RWPE2 (cell line): Measurements from ENCODE around the gene OTUD5.

Source experiments
- ATAC-seq: fragments of 200-7000 bp; cut with Tn5 transposase; 3 replicates; pipeline ENCODE4 v1.9.1; 2021; ENCODE audit warnings: low read depth
- DNase-seq: peaks from one replicate; pipeline ENCODE4 v3.0.0-alpha.2; 2020; ENCODE audit warnings: low spot score
- H3K27ac ChIP-seq: fragments of 450-650 bp; 2 replicates; pipeline ENCODE4 v1.5.1; 2017; ENCODE audit warnings: mild to moderate bottlenecking; ENCODE audit not compliant: poor library complexity, severe bottlenecking
- H3K27me3 ChIP-seq: fragments of 250-450 bp; sonication (Bioruptor Pico); 2 replicates; pipeline ENCODE4 v1.5.1; 2021; ENCODE audit warnings: mild to moderate bottlenecking, moderate library complexity; ENCODE audit not compliant: insufficient read depth, poor library complexity, severe bottlenecking
- H3K36me3 ChIP-seq: fragments of 250-450 bp; sonication (Bioruptor Pico); 2 replicates; pipeline ENCODE4 v1.5.1; 2020; ENCODE audit warnings: low read depth, mild to moderate bottlenecking, moderate library complexity
- H3K4me1 ChIP-seq: fragments of 250-450 bp; sonication (Bioruptor Pico); 2 replicates; pipeline ENCODE4 v1.5.1; 2021; ENCODE audit warnings: mild to moderate bottlenecking, moderate library complexity; ENCODE audit not compliant: insufficient read depth, poor library complexity, severe bottlenecking
- H3K4me3 ChIP-seq: fragments of 250-450 bp; sonication (Bioruptor Pico); 2 replicates; pipeline ENCODE4 v1.5.1; 2021; ENCODE audit warnings: mild to moderate bottlenecking, moderate library complexity; ENCODE audit not compliant: severe bottlenecking
- H3K9me3 ChIP-seq: fragments of 250-450 bp; sonication (Bioruptor Pico); 2 replicates; pipeline ENCODE4 v1.5.1; 2021; ENCODE audit warnings: mild to moderate bottlenecking, moderate library complexity; ENCODE audit not compliant: severe bottlenecking
- CTCF ChIP-seq: fragments of 450-650 bp; IDR thresholded peaks from one replicate; pipeline ENCODE4 v1.5.1; 2017; ENCODE audit warnings: mild to moderate bottlenecking, moderate library complexity; ENCODE audit not compliant: poor library complexity, severe bottlenecking

The OTUD5 gene, protein sequence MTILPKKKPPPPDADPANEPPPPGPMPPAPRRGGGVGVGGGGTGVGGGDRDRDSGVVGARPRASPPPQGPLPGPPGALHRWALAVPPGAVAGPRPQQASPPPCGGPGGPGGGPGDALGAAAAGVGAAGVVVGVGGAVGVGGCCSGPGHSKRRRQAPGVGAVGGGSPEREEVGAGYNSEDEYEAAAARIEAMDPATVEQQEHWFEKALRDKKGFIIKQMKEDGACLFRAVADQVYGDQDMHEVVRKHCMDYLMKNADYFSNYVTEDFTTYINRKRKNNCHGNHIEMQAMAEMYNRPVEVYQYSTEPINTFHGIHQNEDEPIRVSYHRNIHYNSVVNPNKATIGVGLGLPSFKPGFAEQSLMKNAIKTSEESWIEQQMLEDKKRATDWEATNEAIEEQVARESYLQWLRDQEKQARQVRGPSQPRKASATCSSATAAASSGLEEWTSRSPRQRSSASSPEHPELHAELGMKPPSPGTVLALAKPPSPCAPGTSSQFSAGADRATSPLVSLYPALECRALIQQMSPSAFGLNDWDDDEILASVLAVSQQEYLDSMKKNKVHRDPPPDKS

DNA sequence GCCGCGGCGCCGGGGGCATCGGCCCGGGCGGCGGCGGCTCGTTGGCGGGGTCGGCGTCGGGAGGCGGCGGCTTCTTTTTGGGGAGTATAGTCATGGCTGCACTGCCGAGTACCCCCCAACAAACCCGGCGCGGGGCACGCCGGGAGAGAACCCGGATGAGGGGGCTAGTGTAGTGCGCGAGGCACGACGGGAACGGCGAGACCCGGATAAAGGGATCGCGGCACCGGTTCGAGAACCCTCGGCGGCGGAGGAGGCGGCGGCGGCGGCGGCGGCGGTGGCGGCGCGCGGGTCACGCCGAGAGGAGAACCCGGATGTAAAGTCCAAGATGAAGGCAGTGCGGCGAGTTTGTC is at the start of gene OTUD5:
OTUD5 (minus strand) TSS at position 131 of the 350 bp plus-strand sequence; CDS start at position 94, 37 bp downstream.
- H3K27ac ChIP-seq = peak within 1 kb of the TSS; percentile 78
- H3K4me3 ChIP-seq = peak within 1 kb of the TSS; percentile 50
- TF ChIP-seq CTCF = no peak
- peaks cover 11% of the 10 kb centered on the region; the same call in 1 of the 2 replicates for H3K36me3 ChIP-seq
- H3K27me3 ChIP-seq = no peaks in the 10 kb centered on the region
- DNase-seq = no peak
- H3K9me3 ChIP-seq = no peaks in the 10 kb centered on the region
- ATAC-seq = peak; percentile 55
- no peaks in the 10 kb centered on the region for H3K4me1 ChIP-seq

GRCh38 chrX:49003696-49004095 is 46.3 kb upstream of the OTUD5 start:
- Histone ChIP-seq H3K4me1 (no peaks in the 10 kb centered on the region), H3K9me3 (no peaks in the 10 kb centered on the region), H3K27me3 (no peaks in the 10 kb centered on the region), H3K36me3 (0 out of 2 replicates have a peak, but pooled peaks cover 1% of the 10 kb centered on the region), H3K27ac (no peak overlapping the region), H3K4me3 (no peak overlapping the region)
- DNase-seq (no peak), ATAC-seq (no peak)
- no peak for TF ChIP-seq CTCF

- no peak for TF ChIP-seq CTCF
- Histone ChIP-seq H3K9me3 (no peaks in the 10 kb centered on the region), H3K36me3 (peaks cover 6% of the 10 kb centered on the region; the same call in 1 of the 2 replicates), H3K4me1 (no peaks in the 10 kb centered on the region), H3K27ac (peak within 1 kb of the TSS; percentile 41), H3K4me3 (peak within 1 kb of the TSS; percentile 62), H3K27me3 (no peaks in the 10 kb centered on the region)
- ATAC-seq (peak; percentile 91), DNase-seq (no peak)
Observed at GRCh38 chrX:49002091-49002935, 44.9 kb upstream of the OTUD5 start, which contains the start of gene GRIPAP1. TSS of gene GRIPAP1 (minus strand) at chrX:49002264. CDS start at chrX:49002229, 35 bp downstream.

- no peak for TF ChIP-seq CTCF
- Histone ChIP-seq H3K36me3 (peaks cover 8% of the 10 kb centered on the region; the same call in 1 of the 2 replicates), H3K9me3 (no peaks in the 10 kb centered on the region), H3K27me3 (no peaks in the 10 kb centered on the region), H3K27ac (peak overlapping the region; percentile 41), H3K4me1 (no peaks in the 10 kb centered on the region), H3K4me3 (peak overlapping the region; percentile 62)
- ATAC-seq = peak; percentile 47; the same call in 2 of the 3 replicates
- DNase-seq = no peak
Observed at GRCh38 chrX:49001521-49002090, 44.2 kb upstream of the OTUD5 start.
